HTERT RPE-1 (cell line): ENCODE results near the gene ABHD17A.

Experiments
- in situ Hi-C: fragments of 300-500 bp; cut with MboI; formaldehyde crosslinking; loops from 4 replicates; pipeline ENCODE4 v1.14.3; 2020; ENCODE audit warnings: low sequenced_read_pairs

Gene ABHD17A

GRCh38 chr19:1841209-1841924 is 43.9 kb downstream of the ABHD17A start:
- in situ Hi-C loops: no loop called here

- in situ Hi-C loops: no loop called here
Observed at GRCh38 chr19:1840541-1841115, 44.7 kb downstream of the ABHD17A start.

DNA sequence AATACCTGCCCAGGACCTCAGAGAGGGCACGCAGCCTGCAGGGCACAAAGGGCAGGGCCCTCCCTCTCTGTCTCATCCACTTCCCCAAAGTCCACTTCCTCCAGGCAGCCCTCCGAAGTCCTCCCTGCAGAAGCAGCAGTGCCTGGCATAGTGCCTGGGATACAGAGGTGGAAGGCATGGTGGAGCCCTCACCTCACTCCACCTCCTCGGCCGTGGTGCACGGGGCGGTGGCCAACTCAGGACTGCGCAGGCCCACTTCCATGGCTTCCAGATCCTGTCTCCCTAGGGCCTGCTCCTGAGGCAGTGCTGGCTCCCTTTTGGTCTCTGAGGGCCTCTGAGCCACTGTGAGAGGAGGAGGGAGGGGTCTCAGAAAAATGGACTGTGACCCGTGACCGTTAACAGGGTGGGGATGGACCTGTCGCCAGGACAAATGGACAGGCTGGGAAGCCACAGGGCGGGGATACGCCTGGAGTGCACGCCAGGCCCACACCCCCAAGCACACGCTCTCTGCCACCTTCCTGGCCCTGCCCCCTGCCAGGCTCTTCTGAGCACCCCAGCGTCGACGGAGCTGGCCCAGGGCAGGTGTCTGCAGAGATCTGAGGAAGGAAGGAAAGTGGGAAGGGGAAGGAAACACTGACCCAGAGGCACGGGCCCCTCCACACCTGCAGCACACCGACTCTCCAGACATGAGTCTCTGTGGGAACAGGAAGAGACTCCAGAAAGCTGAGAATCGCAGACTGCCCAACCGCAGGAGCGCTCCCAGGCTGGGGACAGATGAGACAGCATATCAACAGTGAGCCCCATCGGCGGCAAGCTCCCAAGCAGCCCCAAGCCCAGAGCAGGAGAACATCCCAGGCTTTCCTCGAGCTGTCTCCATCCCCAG is 45.4 kb downstream of the ABHD17A start:
- in situ Hi-C loops: no loop called here

DNA sequence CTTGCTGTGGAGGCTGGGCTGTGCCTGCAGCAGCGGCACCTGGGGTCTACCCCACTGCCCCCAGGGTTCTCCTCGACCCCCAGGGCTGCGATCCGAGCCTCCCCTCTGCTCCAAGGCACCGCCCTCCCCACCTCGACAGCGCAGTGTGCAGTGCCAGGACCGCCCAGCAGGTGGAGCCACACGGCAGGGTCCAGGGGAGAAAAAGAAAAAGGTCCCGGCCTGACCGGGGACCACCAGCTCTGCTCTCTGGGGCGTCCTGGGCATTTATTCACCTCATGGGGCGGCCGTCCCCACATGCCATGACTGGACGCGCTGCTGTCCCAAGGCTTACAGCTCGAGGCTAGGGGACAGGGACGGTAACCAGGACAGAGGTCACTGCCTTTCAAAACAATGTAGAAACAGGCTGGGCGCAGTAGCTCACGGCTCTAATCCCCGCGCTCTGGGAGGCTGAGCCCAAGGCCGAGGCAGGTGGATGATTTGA is 47.6 kb downstream of the ABHD17A start:
- in situ Hi-C loops: no loop called here

- in situ Hi-C loops: no loop called here
Observed at GRCh38 chr19:1837222-1837565, 48.1 kb downstream of the ABHD17A start.

DNA sequence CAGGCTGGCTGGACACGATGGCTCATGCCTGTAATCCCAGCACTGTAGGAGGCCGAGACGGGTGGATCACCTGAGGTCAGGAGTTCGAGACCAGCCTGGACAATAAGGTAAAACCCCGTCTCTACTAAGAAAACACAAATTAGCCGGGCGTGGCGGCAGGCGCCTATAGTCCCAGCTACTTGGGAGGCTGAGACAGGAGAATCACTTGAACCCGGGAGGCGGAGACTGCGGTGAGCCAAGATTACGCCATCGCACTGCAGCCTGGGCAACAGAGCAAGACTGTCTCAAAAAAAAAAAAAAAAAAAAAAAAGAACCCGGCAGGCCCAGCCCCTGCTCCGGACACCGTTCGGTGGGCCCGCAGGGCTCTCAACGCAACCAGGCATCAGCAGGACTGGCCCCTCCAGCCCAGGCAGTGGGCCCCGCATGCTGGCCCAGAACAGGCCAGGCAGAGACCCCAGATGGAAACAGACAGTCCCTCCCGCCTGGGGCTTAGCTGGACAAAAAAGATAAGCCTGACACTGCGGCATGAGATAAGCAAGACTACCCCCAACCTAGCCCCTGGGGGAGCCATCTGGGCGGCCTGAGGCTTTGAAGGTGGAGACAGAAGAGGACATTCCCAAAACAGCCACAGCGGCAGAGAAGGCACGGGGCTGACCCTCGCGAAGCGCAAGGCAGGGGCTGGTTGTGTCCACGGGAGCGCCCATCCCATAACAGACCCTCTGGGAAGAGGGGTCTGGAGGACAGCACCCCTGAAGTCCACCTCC is 48.7 kb downstream of the ABHD17A start:
- in situ Hi-C loops: no loop called here

DNA sequence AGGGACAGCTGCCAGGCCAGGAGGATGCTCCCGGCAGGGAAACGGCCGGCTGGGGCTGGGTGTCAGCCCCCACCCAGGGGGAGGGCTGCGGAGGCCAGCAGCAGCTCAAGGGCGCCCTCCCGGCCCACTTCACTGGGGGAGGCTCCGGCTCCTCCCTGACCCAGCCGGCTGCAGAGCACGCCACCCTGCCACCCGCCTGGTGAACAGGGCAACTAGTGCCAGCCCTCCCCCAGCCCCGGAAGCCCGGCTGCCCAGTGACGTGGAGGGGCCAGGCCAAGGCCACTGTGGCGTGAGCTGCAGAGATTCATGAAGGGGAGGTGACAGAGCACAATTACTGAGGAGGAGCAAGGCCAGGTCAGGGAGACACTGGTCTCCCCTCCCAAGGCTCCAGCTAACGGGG is 51.8 kb downstream of the ABHD17A start:
- in situ Hi-C loops: no loop called here

GRCh38 chr19:1832046-1832663 is 53.1 kb downstream of the ABHD17A start:
- in situ Hi-C loops: no loop called here

DNA sequence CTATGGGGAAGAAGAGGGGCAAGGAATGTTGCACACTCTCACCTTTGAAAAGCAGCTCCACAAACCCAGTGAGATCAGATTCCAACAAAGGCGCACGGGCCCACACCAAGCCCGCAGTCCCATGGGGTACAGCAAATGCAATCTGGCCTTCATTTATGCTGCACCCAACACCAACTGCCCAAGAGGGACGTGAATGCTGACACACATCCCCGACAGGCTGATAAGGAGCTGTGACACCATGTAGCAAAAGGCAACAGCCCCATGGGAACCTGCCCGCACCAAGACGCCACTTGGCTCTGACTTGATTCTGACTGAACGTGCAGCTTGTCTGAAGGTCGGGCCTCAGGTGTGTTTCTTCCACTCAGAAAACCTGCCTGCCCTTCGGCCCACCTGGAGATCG is 54.3 kb downstream of the ABHD17A start:
- in situ Hi-C loops: no loop called here

DNA sequence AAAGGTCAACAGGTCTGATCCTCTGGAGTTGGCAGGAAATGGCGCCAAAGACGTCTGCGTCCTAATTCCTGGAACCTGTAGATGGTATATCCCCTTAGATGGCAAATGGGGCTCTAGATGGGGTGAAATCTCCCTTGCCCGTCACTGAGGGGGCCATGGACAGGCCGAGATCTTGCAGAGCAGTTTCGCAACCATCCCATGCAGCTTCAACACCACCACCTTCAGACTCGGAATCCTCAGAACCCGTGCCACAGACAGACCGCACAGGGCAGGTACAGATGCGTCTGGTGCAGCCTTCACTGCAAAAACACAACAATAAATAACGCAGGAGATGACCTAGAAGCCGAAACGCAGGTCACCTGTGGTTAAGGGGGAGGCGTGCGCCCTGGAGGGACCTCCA is 54.7 kb downstream of the ABHD17A start:
- in situ Hi-C loops: no loop called here

GRCh38 chr19:1829958-1830357 is 55.3 kb downstream of the ABHD17A start:
- in situ Hi-C loops: no loop called here

- in situ Hi-C loops: no loop called here
Observed at GRCh38 chr19:1828279-1829238, 56.7 kb downstream of the ABHD17A start.

- in situ Hi-C loops: no loop called here
Observed at GRCh38 chr19:1827566-1828278, 57.6 kb downstream of the ABHD17A start.
